SHP77 treated with DMSO at 0.1 percent for 48 hours (cell line): ENCODE measurements around the gene FMC1.
"Not testable (repeated sequence)": the region's sequence is repeated elsewhere in the genome, so short reads cannot be mapped to it uniquely, and the experiment has no call there.

Experiments
- DNase-seq: peaks from one replicate; lab custom pipeline; 2025; lab: John Stamatoyannopoulos, UW

Gene FMC1

GRCh38 chr7:139340037-139340807 lies 915 bp upstream of the FMC1 start:
- peak; percentile 100 for DNase-seq

- DNase-seq: no peak
Observed at GRCh38 chr7:139340808-139341057, 404 bp upstream of the FMC1 start.

GRCh38 chr7:139341776-139342226 lies 664 bp downstream of the FMC1 start:
- peak; percentile 69 for DNase-seq

GRCh38 chr7:139345042-139345441 lies 3.9 kb downstream of the FMC1 start:
- DNase-seq: no peak

GRCh38 chr7:139351027-139351426 lies 9.9 kb downstream of the FMC1 start:
- DNase-seq: no peak

- DNase-seq: no peak
Observed at GRCh38 chr7:139354729-139355128, 13.6 kb downstream of the FMC1 start.

GRCh38 chr7:139355320-139355719 lies 14.2 kb downstream of the FMC1 start:
- DNase-seq: no peak

GRCh38 chr7:139357729-139358506 lies 16.8 kb downstream of the FMC1 start:
- DNase-seq: not testable (repeated sequence)

GRCh38 chr7:139358541-139359365 lies 17.6 kb downstream of the FMC1 start:
- DNase-seq: no peak

GRCh38 chr7:139359366-139360209 lies 18.5 kb downstream of the FMC1 start, which contains the start of gene LUC7L2:
TSS of gene LUC7L2 (plus strand) at chr7:139359894. CDS start at chr7:139360262, 368 bp downstream.
- DNase-seq: peak; percentile 95

GRCh38 chr7:139360210-139360947 lies 19.2 kb downstream of the FMC1 start:
- peak; percentile 85 for DNase-seq

- no peak for DNase-seq
Observed at GRCh38 chr7:139360948-139361307, 19.8 kb downstream of the FMC1 start.

GRCh38 chr7:139361523-139361922 lies 20.4 kb downstream of the FMC1 start:
- no peak for DNase-seq

- no peak for DNase-seq
Observed at GRCh38 chr7:139362302-139362701, 21.2 kb downstream of the FMC1 start.

GRCh38 chr7:139362981-139363380 lies 21.8 kb downstream of the FMC1 start:
- no peak for DNase-seq

GRCh38 chr7:139365336-139365735 lies 24.2 kb downstream of the FMC1 start:
- no peak for DNase-seq

- no peak for DNase-seq
Observed at GRCh38 chr7:139366400-139366799, 25.3 kb downstream of the FMC1 start.

- DNase-seq: no peak
Observed at GRCh38 chr7:139367438-139368155, 26.5 kb downstream of the FMC1 start.

GRCh38 chr7:139370301-139370942 lies 29.3 kb downstream of the FMC1 start:
- no peak for DNase-seq

GRCh38 chr7:139370943-139371313 lies 29.8 kb downstream of the FMC1 start:
- DNase-seq: no peak
